Chondrocyte (in vitro differentiated cells): ENCODE data around the gene PREX1. TPM values are rescaled to one million over a fixed set of nuclear protein-coding genes. Genes with fewer than 3 reads are reported as not detected.

Experiments used
- DNase-seq: peaks from one replicate; pipeline ENCODE4 v3.0.0; 2021; ENCODE audit warnings: mixed read lengths, low spot score
- H3K27ac Mint-ChIP-seq: one replicate; pipeline ENCODE4 v1.8.0; 2021; ENCODE audit warnings: mild to moderate bottlenecking, moderate library complexity, mixed read lengths; ENCODE audit not compliant: unreplicated experiment
- H3K27me3 Mint-ChIP-seq: 2 replicates; pipeline ENCODE4 v1.8.0; 2021; ENCODE audit warnings: low read depth, mixed read lengths
- H3K36me3 Mint-ChIP-seq: 2 replicates; pipeline ENCODE4 v1.8.0; 2021; ENCODE audit warnings: low read depth, mixed read lengths
- H3K4me1 Mint-ChIP-seq: 2 replicates; pipeline ENCODE4 v1.8.0; 2021; ENCODE audit warnings: low read depth, mild to moderate bottlenecking, mixed read lengths
- H3K4me3 Mint-ChIP-seq: one replicate; pipeline ENCODE4 v1.8.0; 2021; ENCODE audit warnings: mild to moderate bottlenecking, moderate library complexity, mixed read lengths; ENCODE audit not compliant: unreplicated experiment
- H3K9me3 Mint-ChIP-seq: 2 replicates; pipeline ENCODE4 v1.8.0; 2021; ENCODE audit warnings: low read depth, mixed read lengths
- total RNA-seq: library from RNA; stranded (reverse); gene quantifications from 3 replicates; pipeline ENCODE4 v1.2.1, GENCODE V29; 2021
- TF ChIP-seq, protein P1 (sequence below): fragments of 200-600 bp; sonication (generic); IDR thresholded peaks from 2 replicates; pipeline ENCODE4 v1.5.0; 2021; ENCODE audit warnings: antibody characterized with exemption, mild to moderate bottlenecking, moderate library complexity

PREX1 gene
- total RNA-seq, 1 donor from 2014 or later, result 3.0 TPM

DNA sequence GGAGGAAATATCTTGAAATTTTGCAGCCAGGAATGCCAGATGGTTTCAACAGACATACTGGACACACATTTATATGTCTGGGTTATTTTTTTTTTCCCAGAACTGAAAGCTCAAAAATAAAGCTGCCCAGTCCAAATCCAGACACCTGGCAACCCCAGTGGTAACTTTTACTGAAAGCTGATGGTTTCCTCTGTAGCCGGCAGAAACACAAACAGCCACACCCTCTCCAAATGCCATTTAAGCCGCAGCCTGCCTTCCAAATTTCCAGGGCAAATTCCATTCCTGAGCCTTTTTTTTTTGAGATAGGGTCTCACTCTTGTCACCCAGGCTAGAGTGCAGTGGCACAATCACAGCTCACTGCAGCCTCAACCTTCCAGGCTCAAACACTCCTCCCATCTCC lies 6.5 kb upstream of the PREX1 start:
- H3K27ac Mint-ChIP-seq, result no peak overlapping the region
- H3K9me3 Mint-ChIP-seq, result no peaks in the 10 kb centered on the region
- H3K27me3 Mint-ChIP-seq, result peaks cover 3% of the 10 kb centered on the region
- no peak for DNase-seq
- H3K4me3 Mint-ChIP-seq, result no peak overlapping the region
- TF ChIP-seq, protein P1, sequence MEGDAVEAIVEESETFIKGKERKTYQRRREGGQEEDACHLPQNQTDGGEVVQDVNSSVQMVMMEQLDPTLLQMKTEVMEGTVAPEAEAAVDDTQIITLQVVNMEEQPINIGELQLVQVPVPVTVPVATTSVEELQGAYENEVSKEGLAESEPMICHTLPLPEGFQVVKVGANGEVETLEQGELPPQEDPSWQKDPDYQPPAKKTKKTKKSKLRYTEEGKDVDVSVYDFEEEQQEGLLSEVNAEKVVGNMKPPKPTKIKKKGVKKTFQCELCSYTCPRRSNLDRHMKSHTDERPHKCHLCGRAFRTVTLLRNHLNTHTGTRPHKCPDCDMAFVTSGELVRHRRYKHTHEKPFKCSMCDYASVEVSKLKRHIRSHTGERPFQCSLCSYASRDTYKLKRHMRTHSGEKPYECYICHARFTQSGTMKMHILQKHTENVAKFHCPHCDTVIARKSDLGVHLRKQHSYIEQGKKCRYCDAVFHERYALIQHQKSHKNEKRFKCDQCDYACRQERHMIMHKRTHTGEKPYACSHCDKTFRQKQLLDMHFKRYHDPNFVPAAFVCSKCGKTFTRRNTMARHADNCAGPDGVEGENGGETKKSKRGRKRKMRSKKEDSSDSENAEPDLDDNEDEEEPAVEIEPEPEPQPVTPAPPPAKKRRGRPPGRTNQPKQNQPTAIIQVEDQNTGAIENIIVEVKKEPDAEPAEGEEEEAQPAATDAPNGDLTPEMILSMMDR, result no peak
- H3K36me3 Mint-ChIP-seq, result no peaks in the 10 kb centered on the region
- peaks cover 21% of the 10 kb centered on the region for H3K4me1 Mint-ChIP-seq

- Mint-ChIP-seq H3K4me1 (peaks cover 27% of the 10 kb centered on the region), H3K9me3 (no peaks in the 10 kb centered on the region), H3K27ac (no peak overlapping the region), H3K4me3 (no peak overlapping the region), H3K27me3 (peaks cover 3% of the 10 kb centered on the region), H3K36me3 (no peaks in the 10 kb centered on the region)
- no peak for DNase-seq
- TF ChIP-seq, protein P1, result no peak
Measured at GRCh38 chr20:48832405-48832730, 4.6 kb upstream of the PREX1 start.

DNA sequence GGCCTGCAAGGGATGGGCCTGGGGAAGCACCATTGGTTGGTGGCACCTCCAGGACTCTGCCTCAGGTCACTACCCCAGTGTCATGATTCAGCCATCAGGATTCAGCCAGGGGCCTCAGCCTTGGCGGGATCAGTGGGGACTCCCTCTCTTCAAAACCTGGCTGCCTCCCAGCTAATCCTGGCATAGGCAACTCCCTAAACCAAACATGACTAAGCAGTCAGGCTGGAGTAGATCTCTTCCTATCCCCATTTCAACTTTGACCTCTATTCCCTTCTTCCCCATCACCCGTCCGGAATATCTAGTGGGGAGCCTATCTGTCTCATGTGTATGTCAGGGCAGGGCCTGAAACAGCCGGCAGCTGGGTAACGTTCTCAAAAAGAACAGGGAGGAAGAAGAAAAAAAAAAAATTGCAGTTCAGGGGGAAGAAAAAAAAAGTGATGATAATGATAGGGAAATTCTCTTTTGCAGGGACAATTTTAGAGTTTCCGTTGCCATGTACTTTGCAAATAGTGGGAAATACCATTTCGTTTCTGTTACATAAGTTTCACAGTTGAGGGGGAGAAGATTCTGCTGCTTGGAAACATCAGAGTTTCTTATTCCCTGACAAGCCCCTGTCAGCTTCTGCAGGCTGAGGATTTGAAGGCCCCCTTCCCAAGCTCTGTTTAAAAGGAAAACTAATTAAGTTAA lies 4.1 kb upstream of the PREX1 start:
- Mint-ChIP-seq H3K36me3 (no peaks in the 10 kb centered on the region), H3K27me3 (peaks cover 3% of the 10 kb centered on the region), H3K27ac (peak overlapping the region; percentile 8), H3K4me1 (peaks cover 31% of the 10 kb centered on the region), H3K9me3 (no peaks in the 10 kb centered on the region), H3K4me3 (no peak overlapping the region)
- TF ChIP-seq, protein P1, result no peak
- no peak for DNase-seq

- H3K36me3 Mint-ChIP-seq, result no peaks in the 10 kb centered on the region
- no peak overlapping the region for H3K4me3 Mint-ChIP-seq
- H3K27ac Mint-ChIP-seq, result no peak overlapping the region
- no peaks in the 10 kb centered on the region for H3K9me3 Mint-ChIP-seq
- DNase-seq, result no peak
- TF ChIP-seq, protein P1, result no peak
- peaks cover 3% of the 10 kb centered on the region for H3K27me3 Mint-ChIP-seq
- peaks cover 37% of the 10 kb centered on the region for H3K4me1 Mint-ChIP-seq
Measured at GRCh38 chr20:48830826-48831318, 3.1 kb upstream of the PREX1 start.

DNA sequence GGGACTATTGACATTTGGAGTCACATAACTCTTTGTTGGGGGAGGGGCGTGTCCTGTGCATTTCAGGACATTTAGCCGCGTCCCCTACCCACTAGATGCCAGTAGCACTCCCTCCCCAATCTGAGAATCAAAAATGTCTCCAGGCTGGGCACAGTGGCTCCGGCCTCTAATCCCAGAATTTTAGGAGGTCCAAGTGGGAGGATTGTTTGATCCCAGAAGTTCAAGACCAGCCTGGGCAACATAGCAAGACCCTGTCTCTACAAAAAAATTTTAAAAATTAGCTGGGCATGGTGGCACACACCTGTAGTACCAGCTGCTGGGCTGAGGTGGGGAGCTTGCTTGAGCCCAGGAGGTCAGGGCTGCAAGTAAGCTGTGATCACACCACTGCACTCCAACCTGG lies 2.1 kb upstream of the PREX1 start:
- Mint-ChIP-seq H3K4me1 (peaks cover 44% of the 10 kb centered on the region), H3K27me3 (no peaks in the 10 kb centered on the region), H3K4me3 (no peak overlapping the region), H3K36me3 (no peaks in the 10 kb centered on the region), H3K9me3 (no peaks in the 10 kb centered on the region), H3K27ac (no peak overlapping the region)
- TF ChIP-seq, protein P1, result no peak
- DNase-seq, result no peak
